GM13977 (cell line): ENCODE results near the gene PARD3B.

ENCODE experiments used
- DNase-seq: peaks from one replicate; pipeline ENCODE4 v3.0.0; 2012; ENCODE audit warnings: low spot score
- in situ Hi-C: fragments of 300-500 bp; cut with MboI; formaldehyde crosslinking; loops from one replicate; pipeline ENCODE4 v1.12.0; 2022; ENCODE audit warnings: low sequenced_read_pairs, low pct_unique_long_range_greater_than_20kb, mixed read lengths, inconsistent platforms; ENCODE audit not compliant: unreplicated experiment
- TF ChIP-seq, protein P1 (sequence below): IDR thresholded peaks from 2 replicates; pipeline ENCODE4 v1.5.1; 2012; ENCODE audit warnings: mild to moderate bottlenecking, control low read depth; ENCODE audit not compliant: insufficient read depth; ENCODE audit errors: extremely low read depth, missing control alignments

Gene PARD3B

DNA sequence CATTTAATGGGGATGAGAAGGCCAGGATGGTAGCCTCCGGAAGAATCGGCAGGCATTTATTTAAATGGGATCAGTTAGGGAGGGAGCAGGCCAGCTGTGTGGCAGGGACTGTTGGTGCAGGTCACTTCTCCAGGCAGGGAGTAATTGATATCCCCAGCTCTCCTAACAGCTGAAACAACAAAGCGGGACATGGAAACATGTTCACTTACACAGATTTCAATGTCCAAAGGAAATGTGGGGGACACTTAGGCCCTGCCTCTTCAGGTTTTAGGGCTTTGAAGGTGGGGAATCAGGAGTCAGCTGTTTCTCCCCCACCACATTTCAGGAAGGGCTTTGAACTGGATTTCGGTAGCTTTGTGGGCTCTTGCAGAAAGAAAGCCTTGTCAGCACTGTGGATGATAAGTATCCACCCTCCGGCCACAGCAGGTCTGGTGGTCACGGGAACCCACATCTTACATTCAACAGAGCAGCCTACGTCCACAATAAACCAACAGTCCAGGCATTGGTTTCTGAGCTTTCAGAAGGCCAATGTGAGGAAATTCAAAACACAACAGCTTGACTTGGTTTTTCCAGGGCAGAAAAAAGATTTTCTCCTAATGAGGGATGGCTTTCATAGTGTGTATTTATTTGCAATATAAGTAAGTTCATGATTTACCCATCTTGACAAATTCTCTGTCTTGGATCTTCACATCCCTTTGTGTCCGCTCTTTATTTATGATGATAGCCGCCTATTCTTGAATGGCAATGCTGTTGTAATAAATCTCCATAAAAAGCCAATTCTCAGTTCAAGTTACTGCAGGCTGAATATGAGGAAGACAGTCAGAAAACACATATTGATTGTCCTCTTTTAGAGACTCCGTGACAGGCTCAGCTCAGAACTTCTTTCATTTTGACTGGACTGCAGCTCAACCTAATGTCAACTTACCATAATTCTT is 1040.4 kb downstream of the PARD3B start:
- in situ Hi-C loops, result no loop called here
- TF ChIP-seq, protein P1, sequence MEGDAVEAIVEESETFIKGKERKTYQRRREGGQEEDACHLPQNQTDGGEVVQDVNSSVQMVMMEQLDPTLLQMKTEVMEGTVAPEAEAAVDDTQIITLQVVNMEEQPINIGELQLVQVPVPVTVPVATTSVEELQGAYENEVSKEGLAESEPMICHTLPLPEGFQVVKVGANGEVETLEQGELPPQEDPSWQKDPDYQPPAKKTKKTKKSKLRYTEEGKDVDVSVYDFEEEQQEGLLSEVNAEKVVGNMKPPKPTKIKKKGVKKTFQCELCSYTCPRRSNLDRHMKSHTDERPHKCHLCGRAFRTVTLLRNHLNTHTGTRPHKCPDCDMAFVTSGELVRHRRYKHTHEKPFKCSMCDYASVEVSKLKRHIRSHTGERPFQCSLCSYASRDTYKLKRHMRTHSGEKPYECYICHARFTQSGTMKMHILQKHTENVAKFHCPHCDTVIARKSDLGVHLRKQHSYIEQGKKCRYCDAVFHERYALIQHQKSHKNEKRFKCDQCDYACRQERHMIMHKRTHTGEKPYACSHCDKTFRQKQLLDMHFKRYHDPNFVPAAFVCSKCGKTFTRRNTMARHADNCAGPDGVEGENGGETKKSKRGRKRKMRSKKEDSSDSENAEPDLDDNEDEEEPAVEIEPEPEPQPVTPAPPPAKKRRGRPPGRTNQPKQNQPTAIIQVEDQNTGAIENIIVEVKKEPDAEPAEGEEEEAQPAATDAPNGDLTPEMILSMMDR, result no peak
- DNase-seq, result no peak

DNA sequence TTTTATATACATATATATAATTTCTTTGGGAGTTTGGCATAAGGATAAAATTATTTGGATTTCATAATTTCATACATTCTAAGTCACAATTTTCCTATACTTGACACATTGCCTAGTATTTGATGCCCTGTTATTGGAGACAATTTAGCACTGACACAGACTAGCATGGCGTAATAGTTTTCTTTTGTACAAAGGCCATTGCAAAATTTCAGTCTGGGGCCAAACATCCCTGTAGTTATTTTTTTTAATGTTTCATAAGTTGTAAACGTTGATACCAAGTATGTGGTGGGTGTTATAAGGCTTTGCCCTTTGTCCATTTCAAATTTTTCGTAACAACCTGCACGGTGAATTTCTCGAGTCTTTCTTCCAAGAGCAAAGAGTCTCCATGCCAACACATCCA is 1041.4 kb downstream of the PARD3B start:
- TF ChIP-seq, protein P1, result no peak
- no peak for DNase-seq
- in situ Hi-C loops, result no loop called here

GRCh38 chr2:205589479-205589878 is 1044.2 kb downstream of the PARD3B start:
- in situ Hi-C loops, result no loop called here
- DNase-seq, result no peak
- TF ChIP-seq, protein P1, result no peak

DNA sequence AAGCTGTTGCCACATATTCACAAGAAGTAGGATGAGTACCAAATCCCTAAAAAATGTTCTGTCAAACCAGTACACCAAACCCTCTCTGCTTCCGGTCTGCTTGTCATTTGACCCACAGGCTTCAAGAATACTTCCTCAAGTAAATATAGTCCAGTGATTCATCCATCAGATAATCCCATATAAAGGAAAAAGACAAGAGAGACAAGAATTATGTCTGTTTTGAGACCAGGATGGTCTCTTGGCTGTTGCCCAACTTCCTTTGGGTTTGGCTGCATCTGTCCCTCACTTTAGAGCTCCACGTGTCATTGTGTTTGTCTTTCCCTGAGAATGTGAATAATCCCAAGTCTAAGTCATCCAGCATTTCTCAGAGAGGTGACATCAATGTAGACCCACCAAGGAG is 1045.5 kb downstream of the PARD3B start:
- in situ Hi-C loops, result no loop called here
- TF ChIP-seq, protein P1, result no peak
- no peak for DNase-seq

- in situ Hi-C loops, result no loop called here
- TF ChIP-seq, protein P1, result no peak
- DNase-seq, result no peak
Measured at GRCh38 chr2:205593891-205594290, 1048.6 kb downstream of the PARD3B start.

- no peak for DNase-seq
- TF ChIP-seq, protein P1, result no peak
- in situ Hi-C loops, result no loop called here
Measured at GRCh38 chr2:205596581-205596980, 1051.3 kb downstream of the PARD3B start.
